Subcutaneous abdominal adipose tissue (tissue), 5 donors: Measurements from ENCODE around the gene PIK3C2G.

Experiments used
- H3K27ac ChIP-seq: one replicate; pipeline ENCODE4 v1.7.0; 2013; ENCODE audit warnings: low read depth, mild to moderate bottlenecking, inconsistent platforms, low read length, moderate library complexity
- H3K27me3 ChIP-seq, 5 donors: one replicate each; pipeline ENCODE4 v1.7.0; 2013; ENCODE audit warnings: low read length in 5 of 5, inconsistent platforms in 1 of 5; ENCODE audit not compliant: control insufficient read depth in 5 of 5, insufficient read depth in 4 of 5
- H3K36me3 ChIP-seq, 5 donors: one replicate each; pipeline ENCODE4 v1.7.0; 2013; ENCODE audit warnings: low read length in 5 of 5; ENCODE audit not compliant: control insufficient read depth in 5 of 5, insufficient read depth in 5 of 5
- H3K4me1 ChIP-seq, 5 donors: one replicate each; pipeline ENCODE4 v1.7.0; 2013; ENCODE audit warnings: low read length in 5 of 5, mild to moderate bottlenecking in 3 of 5, moderate library complexity in 1 of 5; ENCODE audit not compliant: control insufficient read depth in 5 of 5, insufficient read depth in 5 of 5
- H3K4me3 ChIP-seq, 5 donors: one replicate each; pipeline ENCODE4 v1.7.0; 2013; ENCODE audit warnings: low read length in 5 of 5, low read depth in 1 of 5
- H3K9ac ChIP-seq, 5 donors: one replicate each; pipeline ENCODE4 v1.7.0; 2013; ENCODE audit warnings: low read length in 5 of 5, mild to moderate bottlenecking in 4 of 5, moderate library complexity in 3 of 5
- H3K9me3 ChIP-seq, 5 donors: one replicate each; pipeline ENCODE4 v1.7.0; 2013; ENCODE audit warnings: low read length in 5 of 5; ENCODE audit not compliant: control insufficient read depth in 5 of 5
- donor health status: healthy.
- donor health status: healthy.
- donor health status: healthy.
- donor health status: healthy.
- donor health status: healthy.

Gene PIK3C2G

DNA sequence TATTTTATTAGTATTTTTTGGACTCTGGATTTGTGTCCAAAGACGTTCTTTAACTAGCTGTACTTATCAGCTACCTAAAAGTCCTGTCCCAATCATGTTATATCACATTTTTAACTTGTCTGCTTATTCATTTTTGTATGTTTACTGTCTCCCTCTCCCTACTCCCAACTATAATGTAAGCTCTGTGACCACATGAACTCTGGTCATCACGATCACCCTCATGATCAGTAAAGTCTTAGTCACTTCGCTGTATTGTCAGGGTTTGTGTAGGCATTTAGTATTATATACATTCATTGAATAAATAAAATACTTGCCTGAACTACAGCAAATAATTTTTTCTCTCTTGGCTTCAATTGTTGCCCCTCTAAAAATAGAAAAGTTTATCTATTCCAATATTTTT lies 211.0 kb downstream of the PIK3C2G start:
- H3K9me3 ChIP-seq, result no peaks in the 10 kb centered on the region
- H3K4me1 ChIP-seq, result no peaks in the 10 kb centered on the region
- H3K4me3 ChIP-seq, result no peak overlapping the region
- no peaks in the 10 kb centered on the region for H3K36me3 ChIP-seq
- no peaks in the 10 kb centered on the region for H3K27me3 ChIP-seq
- H3K27ac ChIP-seq, result no peak overlapping the region
- no peak overlapping the region for H3K9ac ChIP-seq

DNA sequence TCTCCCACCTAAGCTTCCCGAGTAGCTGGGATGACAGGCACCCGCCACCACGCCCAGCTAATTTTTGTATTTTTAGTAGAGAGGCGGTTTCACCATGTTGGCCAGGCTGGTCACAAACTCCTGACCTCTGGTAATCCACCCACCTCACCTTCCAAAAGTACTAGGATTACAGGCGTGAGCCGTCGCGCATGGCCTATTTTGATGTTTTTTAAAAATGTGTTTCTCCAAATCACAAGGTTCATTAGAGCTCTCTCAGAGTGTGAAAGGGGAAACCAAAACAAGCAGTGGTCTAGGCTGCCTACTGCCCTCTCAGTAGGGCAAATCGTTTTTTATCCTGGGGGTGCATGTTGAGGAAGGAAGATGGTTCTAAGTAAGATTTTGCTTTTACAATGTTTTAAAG lies 211.5 kb downstream of the PIK3C2G start:
- Histone ChIP-seq H3K27me3 (no peaks in the 10 kb centered on the region), H3K4me1 (no peaks in the 10 kb centered on the region), H3K9ac (no peak overlapping the region), H3K36me3 (no peaks in the 10 kb centered on the region), H3K9me3 (no peaks in the 10 kb centered on the region), H3K4me3 (no peak overlapping the region), H3K27ac (no peak overlapping the region)

DNA sequence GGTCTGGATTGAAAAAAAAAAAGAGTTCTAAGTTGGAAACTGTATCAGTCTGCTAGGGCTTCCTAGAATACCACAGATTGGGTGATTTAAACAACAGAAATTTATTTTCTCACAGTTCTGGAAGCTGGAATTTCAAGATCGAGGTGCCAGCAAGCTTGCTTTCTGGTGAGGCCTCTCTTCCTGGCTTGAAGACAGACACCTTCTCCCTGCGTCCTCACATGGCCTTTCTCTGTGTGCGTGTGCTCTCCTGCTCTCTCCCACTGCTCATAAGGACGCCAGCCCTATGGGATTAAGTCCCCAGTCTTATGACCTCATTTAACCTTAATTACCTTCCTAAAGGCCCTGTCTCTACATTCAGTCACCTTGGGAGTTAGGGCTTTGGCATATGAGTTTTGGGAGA lies 215.5 kb downstream of the PIK3C2G start:
- Histone ChIP-seq H3K4me1 (no peaks in the 10 kb centered on the region), H3K27ac (no peak overlapping the region), H3K4me3 (no peak overlapping the region), H3K9ac (no peak overlapping the region), H3K36me3 (no peaks in the 10 kb centered on the region), H3K9me3 (no peaks in the 10 kb centered on the region), H3K27me3 (no peaks in the 10 kb centered on the region)

DNA sequence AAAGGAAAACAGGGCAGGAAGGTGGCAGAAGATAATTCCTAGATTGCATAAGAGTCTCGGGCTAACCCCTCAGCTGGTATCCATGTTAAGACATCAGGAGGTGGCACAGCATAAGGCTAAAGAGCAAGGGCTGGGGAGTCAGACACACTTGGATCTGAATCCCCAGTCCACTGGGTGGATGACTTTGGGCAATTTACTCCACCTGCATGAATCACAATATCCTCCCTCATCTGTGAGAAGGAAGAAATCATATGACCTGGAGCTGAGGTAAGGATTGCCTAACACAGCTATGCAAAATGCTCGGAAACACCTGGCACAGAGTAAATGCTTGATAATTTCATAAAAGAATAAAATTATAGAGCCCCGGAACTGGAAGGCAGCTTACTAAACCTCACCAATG lies 217.9 kb downstream of the PIK3C2G start:
- Histone ChIP-seq H3K27ac (no peak overlapping the region), H3K4me3 (no peak overlapping the region), H3K9me3 (no peaks in the 10 kb centered on the region), H3K9ac (no peak overlapping the region), H3K4me1 (no peaks in the 10 kb centered on the region), H3K36me3 (no peaks in the 10 kb centered on the region), H3K27me3 (no peaks in the 10 kb centered on the region)

DNA sequence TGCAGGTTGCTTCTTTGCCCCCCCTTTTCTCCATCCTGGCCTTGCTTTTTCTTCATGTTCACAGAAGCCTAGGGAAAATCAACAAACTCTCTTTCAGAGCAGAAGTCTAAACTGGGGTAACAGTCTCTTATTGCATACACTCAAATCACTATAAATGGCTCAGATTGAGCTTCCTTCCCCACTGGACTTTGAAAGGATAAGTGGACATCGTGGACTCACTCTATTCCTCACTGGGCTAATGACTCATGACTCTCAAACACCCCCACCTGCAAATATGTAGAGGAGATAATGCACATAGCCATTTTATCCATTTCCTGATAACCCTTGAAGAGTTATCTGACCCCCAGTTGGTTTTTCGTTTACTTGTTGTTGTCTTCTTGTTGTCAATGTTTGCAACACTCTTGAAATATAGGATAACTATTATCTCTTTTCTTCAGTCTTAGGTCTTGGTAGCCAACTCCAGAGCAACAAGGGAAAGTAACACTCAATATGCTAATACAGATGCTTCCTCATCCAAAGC lies 221.3 kb downstream of the PIK3C2G start:
- H3K36me3 ChIP-seq, result no peaks in the 10 kb centered on the region

DNA sequence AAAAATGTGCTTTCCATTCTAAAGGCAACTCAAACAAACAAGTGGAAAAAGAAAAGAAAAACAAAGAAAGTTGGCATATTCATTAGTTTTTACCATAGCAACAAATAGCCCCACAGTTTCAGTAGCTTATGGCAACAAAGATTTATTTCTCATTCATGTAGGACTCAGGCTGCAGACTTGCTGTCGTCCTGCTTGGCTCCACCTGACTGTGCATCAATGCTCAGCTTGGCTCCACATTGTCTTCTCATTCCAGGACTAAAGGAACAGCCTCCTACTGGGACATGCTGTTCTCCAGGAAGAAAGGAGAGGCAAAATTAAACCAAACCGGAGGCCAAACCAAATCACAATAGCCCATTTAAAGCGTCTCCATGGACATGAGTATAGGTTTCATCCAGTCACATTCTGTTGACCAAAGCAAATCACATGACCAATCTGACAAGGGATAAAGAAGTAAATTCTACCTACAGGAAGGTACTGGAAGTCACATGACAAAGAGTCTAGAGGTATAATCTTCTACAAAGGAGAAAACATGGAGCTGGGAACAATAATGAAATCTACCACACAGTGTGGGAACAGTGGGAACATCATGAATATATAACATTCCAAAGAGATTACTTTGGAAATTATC lies 222.5 kb downstream of the PIK3C2G start:
- Histone ChIP-seq H3K9me3 (no peaks in the 10 kb centered on the region), H3K4me3 (no peak overlapping the region), H3K27ac (no peak overlapping the region)

More for the DNA sequence above, 221.3 kb downstream of the PIK3C2G start:
- H3K9me3 ChIP-seq, result no peaks in the 10 kb centered on the region
- no peak overlapping the region for H3K27ac ChIP-seq
- no peak overlapping the region for H3K9ac ChIP-seq
- no peaks in the 10 kb centered on the region for H3K4me1 ChIP-seq
- no peaks in the 10 kb centered on the region for H3K27me3 ChIP-seq
- H3K4me3 ChIP-seq, result no peak overlapping the region

DNA sequence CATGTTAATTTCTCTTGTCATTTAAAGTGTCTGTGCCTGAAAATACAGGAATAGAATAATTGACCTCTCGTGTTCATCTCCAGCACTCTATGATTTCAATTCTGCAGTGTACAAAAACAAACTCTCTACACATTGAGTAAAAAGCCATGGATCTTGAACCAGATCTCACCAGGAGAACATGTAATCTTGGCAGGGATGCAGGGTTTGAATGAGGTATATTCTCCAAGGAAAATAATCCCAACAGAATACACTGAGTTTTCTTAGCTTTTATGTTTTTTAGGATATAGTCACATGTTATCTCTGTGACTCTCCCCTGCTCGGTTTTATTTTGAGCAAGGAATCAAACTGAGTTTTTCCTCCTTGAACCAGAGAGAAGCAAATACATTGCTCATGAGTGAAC lies 224.7 kb downstream of the PIK3C2G start:
- no peak overlapping the region for H3K27ac ChIP-seq
- H3K4me3 ChIP-seq, result no peak overlapping the region
- no peaks in the 10 kb centered on the region for H3K9me3 ChIP-seq
- no peak overlapping the region for H3K9ac ChIP-seq
- no peaks in the 10 kb centered on the region for H3K36me3 ChIP-seq
- no peaks in the 10 kb centered on the region for H3K4me1 ChIP-seq
- no peaks in the 10 kb centered on the region for H3K27me3 ChIP-seq

More for the DNA sequence above, 222.5 kb downstream of the PIK3C2G start:
- Histone ChIP-seq H3K9ac (no peak overlapping the region), H3K36me3 (no peaks in the 10 kb centered on the region), H3K27me3 (no peaks in the 10 kb centered on the region), H3K4me1 (no peaks in the 10 kb centered on the region)

DNA sequence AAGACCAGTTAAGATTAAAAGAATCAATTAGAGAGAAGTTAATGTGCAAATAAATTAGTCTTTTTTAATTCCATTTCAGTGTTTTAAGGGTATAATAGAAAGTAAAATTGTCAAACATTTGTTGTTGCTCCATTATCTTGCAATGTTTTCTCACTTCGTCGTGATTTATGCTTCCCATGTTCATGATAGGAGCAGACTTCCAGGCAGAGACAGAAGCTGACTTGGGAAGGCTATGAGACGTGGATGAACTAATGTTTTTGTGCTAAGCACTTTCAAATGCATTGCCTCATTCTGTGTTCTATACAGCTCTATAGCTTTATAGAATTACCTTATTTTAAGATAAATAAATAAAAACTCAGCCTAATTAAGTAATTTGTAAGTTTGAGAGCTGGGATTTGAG lies 226.2 kb downstream of the PIK3C2G start:
- peaks cover 0 to 5% (median 0%) of the 10 kb centered on the region in 5 donors for H3K4me1 ChIP-seq
- H3K9me3 ChIP-seq, result no peaks in the 10 kb centered on the region
- H3K27ac ChIP-seq, result no peak overlapping the region
- no peaks in the 10 kb centered on the region for H3K36me3 ChIP-seq
- no peaks in the 10 kb centered on the region for H3K27me3 ChIP-seq
- no peak overlapping the region for H3K9ac ChIP-seq
- H3K4me3 ChIP-seq, result no peak overlapping the region

DNA sequence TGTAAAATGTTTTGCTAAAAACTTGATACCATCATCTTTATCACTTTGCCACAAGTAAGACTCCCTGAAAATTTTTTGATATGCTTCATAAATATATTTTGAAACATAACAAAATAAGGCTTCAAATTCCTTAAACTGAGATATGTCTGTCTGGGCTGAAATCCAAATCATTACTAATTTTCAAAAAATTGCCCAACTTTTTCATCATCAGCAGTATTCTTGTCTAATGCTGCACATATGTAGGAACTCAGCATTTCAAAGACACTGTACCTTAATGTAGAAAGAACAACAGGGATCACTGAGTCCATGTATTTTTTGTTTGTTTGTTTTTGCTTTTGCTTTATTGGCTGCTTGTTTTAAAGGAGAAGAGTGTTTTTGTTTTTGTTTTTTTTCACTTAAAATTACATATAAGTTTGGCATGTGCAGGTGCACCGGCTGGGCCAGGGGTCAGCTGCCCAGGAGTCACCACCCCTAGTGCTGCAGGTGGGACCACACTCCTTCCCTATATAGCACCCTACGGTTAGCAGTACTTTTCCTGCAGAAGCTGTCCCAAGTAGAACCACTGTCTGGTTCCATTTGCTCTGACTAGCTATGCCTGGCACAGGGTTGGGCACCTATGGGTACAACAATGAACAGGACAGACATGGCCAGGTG lies 231.2 kb downstream of the PIK3C2G start:
- no peak overlapping the region for H3K4me3 ChIP-seq
- no peak overlapping the region for H3K27ac ChIP-seq
- no peaks in the 10 kb centered on the region for H3K9me3 ChIP-seq
- no peaks in the 10 kb centered on the region for H3K36me3 ChIP-seq
- no peaks in the 10 kb centered on the region for H3K27me3 ChIP-seq
- peaks cover 0 to 8% (median 0%) of the 10 kb centered on the region in 5 donors for H3K4me1 ChIP-seq
- H3K9ac ChIP-seq, result no peak overlapping the region

DNA sequence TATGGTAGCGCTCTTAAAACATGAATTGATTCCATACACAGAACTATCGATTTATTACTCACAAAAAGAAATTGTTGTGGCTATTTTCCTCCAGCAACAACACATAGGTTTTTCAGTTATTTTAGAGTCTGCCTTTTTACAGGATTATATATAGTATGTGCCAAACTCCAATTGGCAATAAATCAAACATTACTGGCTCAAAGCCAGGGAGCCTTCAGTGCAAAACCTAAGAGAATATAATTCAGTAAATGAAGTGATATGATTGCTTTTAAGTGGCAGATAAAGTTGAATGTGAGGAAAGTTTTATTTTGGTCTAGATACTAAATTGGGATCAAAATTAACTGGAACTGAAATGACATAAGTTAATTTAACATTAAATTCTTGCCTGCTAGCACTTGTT lies 234.8 kb downstream of the PIK3C2G start:
- Histone ChIP-seq H3K9me3 (no peaks in the 10 kb centered on the region), H3K36me3 (no peaks in the 10 kb centered on the region), H3K4me1 (peaks cover 0 to 11% (median 0%) of the 10 kb centered on the region in 5 donors), H3K27me3 (no peaks in the 10 kb centered on the region), H3K9ac (no peak overlapping the region), H3K27ac (no peak overlapping the region), H3K4me3 (no peak overlapping the region)
